HPDE6-E6E7 (cell line): ENCODE measurements around the gene SH2D5.
A peak's percentile ranks its signal among the peaks of the same experiment; 100 is the strongest.
"Not testable (repeated sequence)": the region's sequence is repeated elsewhere in the genome, so short reads cannot be mapped to it uniquely, and the experiment has no call there.

Experiments used
- DNase-seq: peaks from one replicate; pipeline ENCODE4 v3.0.0; 2011; ENCODE audit warnings: missing footprints; ENCODE audit errors: extremely low spot score

SH2D5 gene

GRCh38 chr1:20728371-20729154 is 3.9 kb downstream of the SH2D5 start:
- DNase-seq, result no peak

GRCh38 chr1:20727746-20728316 is 4.7 kb downstream of the SH2D5 start:
- no peak for DNase-seq

GRCh38 chr1:20726932-20727745 is 5.4 kb downstream of the SH2D5 start:
- no peak for DNase-seq

DNA sequence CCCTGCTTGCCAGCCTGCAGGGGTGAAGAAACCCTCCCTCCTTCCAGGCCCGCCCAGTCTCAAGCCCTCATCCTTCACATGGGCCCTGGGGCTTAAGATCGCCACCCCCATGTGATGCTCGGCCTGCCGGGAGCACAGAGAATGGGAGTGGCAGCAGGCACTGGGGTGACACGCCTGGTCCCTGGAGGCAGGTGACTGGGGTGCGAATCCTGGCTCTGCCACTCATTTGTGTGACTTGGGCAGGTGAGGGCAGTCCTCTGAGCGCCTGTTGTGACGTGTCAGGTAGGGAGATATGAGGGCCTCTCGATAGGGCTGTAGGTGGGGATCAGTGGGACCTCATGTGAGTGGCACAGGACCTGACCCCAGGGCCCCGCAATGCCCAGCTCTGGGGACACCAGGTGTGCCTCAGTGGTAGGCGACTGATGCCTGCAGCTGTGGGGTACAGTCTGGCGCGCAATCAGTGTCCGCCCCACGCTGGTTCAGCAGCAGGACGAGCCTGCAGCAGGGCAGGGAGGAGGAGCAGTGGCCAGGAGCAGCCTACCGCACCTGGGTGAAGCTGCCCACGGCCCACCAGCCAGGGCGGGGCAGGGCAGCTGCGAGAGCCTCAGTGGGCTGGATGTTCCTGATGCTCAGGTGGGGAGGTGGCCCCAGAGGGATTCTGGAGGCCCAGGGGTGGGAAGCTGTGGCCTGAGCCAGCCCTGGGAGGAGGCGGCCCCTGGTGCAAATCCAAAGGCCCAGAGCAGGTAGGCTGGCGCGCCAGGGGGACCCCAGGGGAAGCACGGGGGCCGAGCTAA is 6.2 kb downstream of the SH2D5 start:
- no peak for DNase-seq

- DNase-seq, result peak; percentile 85
Observed at GRCh38 chr1:20725189-20726117, 7.0 kb downstream of the SH2D5 start.

DNA sequence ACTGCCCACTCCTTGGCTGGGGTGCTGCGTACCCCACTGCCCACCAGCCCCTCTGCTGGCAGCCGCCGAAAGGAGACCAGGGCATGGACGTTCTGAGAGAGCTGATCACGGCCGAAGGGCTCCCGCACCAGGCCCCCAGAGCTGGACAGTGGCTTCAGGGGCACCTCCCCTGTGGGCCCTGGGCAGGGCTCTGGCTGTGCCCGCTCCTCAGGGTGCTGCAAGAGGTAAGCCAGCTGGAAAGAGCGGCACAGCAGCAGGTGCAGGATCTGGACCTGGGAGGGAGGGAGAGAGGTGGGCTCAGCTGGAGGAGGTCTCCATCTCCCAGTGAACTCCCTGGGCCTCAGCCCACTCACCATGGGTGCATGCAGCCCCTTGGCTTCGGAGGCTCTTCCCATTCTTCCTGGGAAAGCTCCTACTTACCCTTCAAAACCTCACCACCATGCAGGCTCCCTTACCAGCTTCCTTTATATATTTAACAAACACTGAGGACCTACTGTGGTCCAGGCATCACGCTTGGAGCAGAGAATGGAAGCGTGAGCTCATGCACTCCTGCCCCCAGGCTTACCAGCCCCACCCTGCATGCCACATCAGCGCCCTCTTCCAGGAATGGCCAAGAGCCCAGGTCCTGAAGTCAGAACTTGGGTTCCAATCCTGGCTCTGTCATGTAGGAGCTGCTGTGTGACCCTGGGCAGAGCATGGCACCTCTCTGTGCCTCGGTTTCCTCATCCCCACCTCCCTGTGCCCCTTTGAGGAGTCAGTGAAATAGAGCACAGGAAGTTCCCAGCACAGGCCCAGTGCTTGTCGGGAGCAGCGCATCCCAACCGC is 7.9 kb downstream of the SH2D5 start:
- DNase-seq, result no peak

DNA sequence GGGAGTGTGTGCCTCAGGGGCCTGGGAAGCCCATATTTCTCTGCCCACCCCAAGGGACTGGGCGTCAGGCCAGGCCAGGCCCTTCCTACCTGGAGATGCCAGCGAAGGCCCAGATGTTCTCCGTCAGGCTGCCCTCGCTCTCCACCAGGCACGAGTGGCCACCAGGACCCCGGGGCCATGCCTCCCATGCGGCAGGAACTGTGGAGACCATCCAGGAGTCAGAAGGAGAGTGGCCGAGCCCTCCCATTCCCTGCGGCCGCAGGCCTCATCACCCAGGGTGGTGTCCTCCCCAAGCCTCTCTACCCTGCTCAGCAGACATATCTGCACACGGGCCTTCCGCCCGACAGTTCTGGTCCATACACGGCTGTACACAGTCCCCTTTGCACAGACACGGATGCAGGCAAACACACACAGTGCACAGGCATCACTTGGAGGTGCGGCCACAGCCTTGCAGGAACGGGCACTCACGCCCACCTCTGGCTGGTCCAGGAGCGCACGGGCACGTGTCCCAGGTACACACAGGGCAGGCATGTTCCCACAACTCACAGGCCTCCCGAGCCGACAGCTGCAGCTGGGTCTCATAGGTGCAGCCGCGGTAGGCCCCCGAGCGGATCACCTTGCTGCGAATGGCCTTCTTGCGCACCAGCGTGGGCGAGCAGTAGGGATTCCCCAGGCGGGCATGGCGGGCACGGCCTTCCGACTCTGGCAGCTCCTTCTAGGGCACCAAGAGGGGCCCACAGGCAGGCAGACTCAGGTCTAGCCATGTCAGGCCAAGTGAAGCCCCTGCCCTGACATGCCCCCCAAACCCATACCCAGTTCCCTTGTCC is 8.8 kb downstream of the SH2D5 start:
- no peak for DNase-seq

DNA sequence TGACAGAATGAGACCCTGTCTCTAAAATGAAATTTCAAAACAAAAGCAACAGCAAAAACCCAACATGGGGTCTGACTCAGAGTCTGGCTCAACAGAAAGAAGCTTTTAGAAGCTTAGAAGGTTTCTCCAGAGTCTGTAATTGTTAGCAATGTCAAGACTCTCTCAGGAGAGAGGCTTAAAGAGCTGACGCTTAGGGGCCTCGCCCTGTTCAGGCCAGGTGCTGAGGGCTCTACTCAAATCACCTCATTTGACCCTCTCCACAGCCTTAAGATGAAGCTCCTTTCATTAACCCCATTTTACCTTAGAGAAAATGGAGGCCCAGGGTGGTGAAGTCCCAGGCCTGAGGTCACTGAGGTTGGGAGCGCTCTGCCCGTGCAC is 9.4 kb downstream of the SH2D5 start:
- DNase-seq, result no peak

DNA sequence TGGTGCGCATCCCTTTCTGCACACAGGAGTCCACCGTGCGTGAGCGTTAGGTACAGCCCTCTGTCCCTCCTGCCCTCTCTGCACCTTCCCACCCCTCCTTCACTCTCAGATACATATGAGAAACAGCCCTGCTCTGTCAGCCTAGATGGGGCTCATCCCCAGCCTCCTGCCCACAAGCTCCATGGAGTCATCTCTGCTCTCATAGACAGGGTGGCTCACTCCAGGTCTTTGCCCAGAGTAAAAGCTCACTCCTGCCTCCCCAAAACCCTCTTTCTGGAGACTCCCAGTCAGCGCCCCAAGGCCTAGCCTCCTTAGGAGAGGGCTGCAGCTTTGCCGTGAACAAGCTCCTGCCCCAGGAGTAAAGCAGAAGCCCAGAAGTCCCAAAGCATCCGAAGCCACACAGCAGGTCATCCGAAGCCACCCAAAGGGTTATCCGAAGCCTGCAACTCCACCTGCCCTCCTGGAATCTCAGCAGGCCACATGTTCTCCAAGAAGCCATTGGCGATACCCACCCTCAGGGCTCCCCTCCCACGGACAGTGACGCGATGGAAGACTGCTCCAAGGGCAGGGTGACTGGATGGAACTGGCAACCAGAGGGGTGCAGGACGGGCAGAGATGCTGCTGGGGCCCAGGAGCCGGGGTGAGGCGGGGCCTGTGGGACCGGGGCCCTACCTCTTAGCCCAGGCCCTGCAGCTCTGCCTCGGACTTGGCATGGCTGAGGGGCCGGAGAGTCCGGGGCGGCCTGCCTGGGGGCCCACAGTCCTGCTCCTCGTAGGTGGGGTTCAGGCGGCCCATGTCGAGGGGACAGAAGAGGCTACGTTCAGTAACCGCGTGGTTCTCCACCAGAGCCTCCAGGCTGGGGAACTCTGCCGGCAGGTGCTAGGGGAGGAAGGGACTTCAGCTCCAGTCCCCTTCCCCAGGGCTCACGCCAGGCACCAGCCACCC is 11.1 kb downstream of the SH2D5 start:
- DNase-seq, result no peak

DNA sequence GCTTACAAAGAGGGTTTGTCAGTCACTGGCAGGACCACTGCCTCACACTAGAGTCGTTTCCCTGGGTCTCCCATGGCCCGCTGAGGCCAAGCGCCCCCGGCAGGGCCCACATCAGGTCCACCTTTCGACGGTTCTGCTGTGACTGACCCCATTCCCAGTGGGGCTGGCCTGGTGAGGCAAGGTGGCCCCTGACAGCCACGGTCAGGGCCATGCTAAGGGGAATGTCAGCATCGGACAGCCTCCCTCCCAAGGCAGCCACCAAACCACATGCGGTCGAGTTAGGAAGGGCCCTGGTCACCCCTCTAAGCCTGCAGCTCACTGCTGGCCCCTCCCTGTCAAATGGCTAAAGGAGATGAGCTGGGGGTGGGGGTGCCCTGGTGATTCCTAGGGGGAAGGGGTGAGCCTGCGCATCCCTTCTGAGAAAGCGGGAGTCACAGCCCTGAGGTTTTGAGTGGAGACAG is 11.8 kb downstream of the SH2D5 start:
- no peak for DNase-seq

DNA sequence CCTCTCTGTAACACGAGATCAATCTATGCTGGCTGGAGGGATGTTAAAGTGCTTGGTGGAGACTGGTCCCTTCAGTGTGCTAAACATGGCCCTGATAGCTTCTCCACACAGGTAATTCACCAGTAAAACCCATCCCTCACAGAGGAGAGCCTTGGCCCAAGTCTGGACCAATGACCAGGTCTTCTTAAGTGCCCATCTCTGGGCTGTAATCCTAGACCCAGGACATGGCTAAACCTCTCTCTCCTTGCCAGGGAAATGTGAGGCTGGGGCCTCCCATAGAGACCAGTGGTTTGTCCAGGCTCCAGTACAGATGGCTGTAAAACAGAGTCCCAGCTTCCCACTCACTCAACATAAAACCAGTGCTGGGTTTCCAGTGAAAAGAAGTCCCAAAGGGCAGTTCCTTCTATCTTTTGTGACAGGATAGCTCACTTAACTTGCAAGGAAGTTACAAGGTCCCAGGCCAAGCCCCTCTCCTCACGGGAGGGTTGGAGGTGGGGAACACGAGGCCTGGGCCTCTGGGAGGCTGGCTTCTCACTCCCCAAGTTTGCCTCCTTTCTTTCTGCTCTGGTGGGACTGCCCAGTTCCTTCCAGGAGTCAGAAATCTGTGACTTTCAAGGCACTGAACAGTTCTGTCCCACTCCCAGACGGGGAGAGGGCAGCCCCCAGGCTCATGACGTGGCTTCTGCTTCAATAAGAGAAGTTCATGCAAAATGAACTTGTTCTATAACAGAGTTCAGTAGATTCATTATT is 12.5 kb downstream of the SH2D5 start:
- no peak for DNase-seq

GRCh38 chr1:20719261-20719660 is 13.2 kb downstream of the SH2D5 start:
- DNase-seq, result no peak

GRCh38 chr1:20718343-20718882 is 14.1 kb downstream of the SH2D5 start:
- DNase-seq, result not testable (repeated sequence)

DNA sequence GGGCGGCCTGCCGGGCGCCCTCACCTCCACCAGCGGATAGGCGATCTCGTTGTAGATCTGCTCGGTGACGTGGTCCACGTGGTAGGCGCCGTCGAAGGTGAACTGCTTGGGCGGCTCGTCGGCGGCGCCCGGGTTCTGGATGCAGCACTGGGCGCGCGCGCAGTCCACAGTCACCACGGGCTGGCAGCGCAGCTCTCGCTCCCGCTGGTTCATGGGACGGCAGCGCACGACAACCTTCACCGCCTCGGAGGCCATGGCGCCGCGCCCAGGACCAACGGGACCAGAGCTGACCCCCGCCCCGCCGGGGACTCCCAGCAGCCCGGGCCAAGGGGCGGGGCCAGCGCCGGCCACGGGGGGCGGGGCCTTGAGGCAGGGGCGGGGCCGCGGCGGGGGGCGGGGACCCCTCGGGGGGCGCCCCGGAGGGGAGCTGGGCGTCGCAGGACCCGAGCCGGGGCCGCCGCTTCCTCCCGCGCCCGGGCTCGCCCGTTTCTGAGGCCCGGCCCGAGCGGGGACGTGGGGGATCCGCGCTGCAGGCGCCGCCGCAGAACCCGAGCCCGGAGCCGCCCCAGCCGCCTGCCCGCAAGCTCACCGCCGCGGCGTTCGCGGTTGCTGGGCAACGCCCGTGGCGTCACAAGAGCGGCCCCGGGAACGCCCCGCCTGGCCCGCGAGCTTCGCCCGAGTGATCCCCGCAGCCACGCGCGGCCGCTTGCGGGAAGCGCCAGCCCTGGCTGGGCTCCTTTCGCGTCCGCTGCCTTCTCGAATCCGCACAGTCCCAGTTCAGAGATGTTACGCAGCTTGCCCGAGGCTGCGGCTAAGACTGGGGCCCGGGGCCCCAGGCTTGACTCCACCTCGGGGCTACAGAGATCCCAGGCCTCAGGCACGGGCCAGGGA is 14.8 kb downstream of the SH2D5 start, which contains the start of gene KIF17:
Gene KIF17, minus strand, starts transcription at position 556 of the 891 bp plus-strand sequence. Its CDS starts 301 bp downstream, at position 255.
- DNase-seq, result peak; percentile 81

DNA sequence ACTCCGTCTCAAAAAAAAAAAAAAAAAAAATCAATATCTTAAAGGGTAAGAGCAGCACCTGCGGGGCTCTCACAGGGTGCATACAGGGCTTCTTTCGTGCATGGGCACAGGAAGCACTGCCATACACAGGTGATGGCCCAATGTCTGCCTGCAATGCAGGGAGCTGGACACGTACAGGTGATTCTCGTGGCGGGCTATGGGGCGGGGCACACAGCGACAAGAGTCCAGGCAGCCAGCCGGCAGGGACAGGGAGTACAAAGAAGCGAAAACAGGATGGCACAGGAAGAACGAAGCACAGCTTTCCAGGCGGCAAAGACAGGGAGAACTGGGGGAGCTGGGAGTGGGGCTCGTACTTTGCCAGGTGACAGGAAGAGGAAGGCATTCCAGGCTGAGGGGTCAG is 16.3 kb downstream of the SH2D5 start:
- no peak for DNase-seq

GRCh38 chr1:20715406-20715805 is 17.1 kb downstream of the SH2D5 start:
- no peak for DNase-seq
